Fibroblast of lung (primary cell): ENCODE data around the gene TIPIN. TPM values are rescaled to one million over a fixed set of nuclear protein-coding genes. Genes with fewer than 3 reads are reported as not detected.

Experiments used
- DNase-seq, 2 donors: peaks; one replicate each; pipeline versions ENCODE4 v3.0.0 to v3.0.0-alpha.2; 2010; ENCODE audit warnings: low read depth in 2 of 2
- H2AFZ ChIP-seq: 2 replicates; pipeline ENCODE4 v1.5.1; 2012; ENCODE audit warnings: low read length, control low read depth, inconsistent platforms
- H3K27ac ChIP-seq: 2 replicates; pipeline ENCODE4 v1.5.1; 2011; ENCODE audit warnings: low read length, control low read depth; ENCODE audit not compliant: insufficient read depth
- H3K27me3 ChIP-seq: 2 replicates; pipeline ENCODE4 v1.5.1; 2011; ENCODE audit warnings: mild to moderate bottlenecking, low read length; ENCODE audit not compliant: control insufficient read depth, insufficient read depth
- H3K36me3 ChIP-seq: 2 replicates; pipeline ENCODE4 v1.5.1; 2011; ENCODE audit warnings: low read length; ENCODE audit not compliant: control insufficient read depth, insufficient read depth
- H3K4me1 ChIP-seq: 2 replicates; pipeline ENCODE4 v1.5.1; 2011; ENCODE audit warnings: low read length; ENCODE audit not compliant: control insufficient read depth, insufficient read depth; ENCODE audit errors: extremely low read depth
- H3K4me2 ChIP-seq: 2 replicates; pipeline ENCODE4 v1.5.1; 2011; ENCODE audit warnings: low read length, control low read depth; ENCODE audit not compliant: insufficient read depth; ENCODE audit errors: extremely low read depth
- H3K4me3 ChIP-seq, 4 experiments: fragments of 200-600 bp in 1 of 4; sonication (generic) in 1 of 4; replicated peaks in 1 of 4; 2 replicates each; pipeline ENCODE4 v1.5.1; 2011 to 2016; ENCODE audit warnings: low read length in 4 of 4, low read depth in 3 of 4, mild to moderate bottlenecking in 3 of 4, control low read depth in 2 of 4, inconsistent platforms in 1 of 4, mixed read lengths in 1 of 4; ENCODE audit not compliant: insufficient read depth in 1 of 4; ENCODE audit errors: control extremely low read depth in 1 of 4
- H3K79me2 ChIP-seq: 2 replicates; pipeline ENCODE4 v1.5.1; 2012; ENCODE audit warnings: mild to moderate bottlenecking, low read length, inconsistent platforms; ENCODE audit not compliant: control insufficient read depth, insufficient read depth
- H3K9ac ChIP-seq: 2 replicates; pipeline ENCODE4 v1.5.1; 2011; ENCODE audit warnings: mild to moderate bottlenecking, low read length, control low read depth; ENCODE audit not compliant: insufficient read depth
- H3K9me3 ChIP-seq: 2 replicates; pipeline ENCODE4 v1.5.1; 2012; ENCODE audit warnings: low read depth, low read length; ENCODE audit not compliant: control insufficient read depth, insufficient read depth
- H4K20me1 ChIP-seq: 2 replicates; pipeline ENCODE4 v1.5.1; 2011; ENCODE audit warnings: low read length; ENCODE audit not compliant: control insufficient read depth, insufficient read depth; ENCODE audit errors: extremely low read depth
- EZH2 ChIP-seq: IDR thresholded peaks from 2 replicates; pipeline ENCODE4 v1.5.1; 2012; ENCODE audit warnings: low read length, control low read depth, mild to moderate bottlenecking; ENCODE audit errors: missing control alignments
- polyA plus RNA-seq, 2 donors: library from polyadenylated mRNA; depleted of rRNA in 1 of 2; stranded (reverse) in 1 of 2; unstranded in 1 of 2; fragments of >200 nt; gene quantifications; 2 replicates each; pipeline ENCODE4 v1.2.1, GENCODE V29; 2011 to 2012; ENCODE audit warnings: missing spikeins in 1 of 2
- total RNA-seq: library from RNA; depleted of rRNA; stranded (reverse); fragments of >200 nt; gene quantifications from 2 replicates; pipeline ENCODE4 v1.2.1, GENCODE V29; 2014
- TF ChIP-seq, protein P1 (sequence below), 2 donors: IDR thresholded peaks in 1 of 2; conservative IDR thresholded peaks in 1 of 2; 1 replicate in 1 of 2; 2 replicates in 1 of 2; pipeline ENCODE4 v1.5.1; 2011 to 2012; ENCODE audit warnings: low read length in 2 of 2, control low read depth in 1 of 2, inconsistent platforms in 1 of 2, low read depth in 1 of 2, mild to moderate bottlenecking in 1 of 2

Gene TIPIN
- total and polyA plus RNA-seq, 2 donors (not counting 1 experiment from before 2014, with no cell fraction given): 12.6 to 14.5 TPM

DNA sequence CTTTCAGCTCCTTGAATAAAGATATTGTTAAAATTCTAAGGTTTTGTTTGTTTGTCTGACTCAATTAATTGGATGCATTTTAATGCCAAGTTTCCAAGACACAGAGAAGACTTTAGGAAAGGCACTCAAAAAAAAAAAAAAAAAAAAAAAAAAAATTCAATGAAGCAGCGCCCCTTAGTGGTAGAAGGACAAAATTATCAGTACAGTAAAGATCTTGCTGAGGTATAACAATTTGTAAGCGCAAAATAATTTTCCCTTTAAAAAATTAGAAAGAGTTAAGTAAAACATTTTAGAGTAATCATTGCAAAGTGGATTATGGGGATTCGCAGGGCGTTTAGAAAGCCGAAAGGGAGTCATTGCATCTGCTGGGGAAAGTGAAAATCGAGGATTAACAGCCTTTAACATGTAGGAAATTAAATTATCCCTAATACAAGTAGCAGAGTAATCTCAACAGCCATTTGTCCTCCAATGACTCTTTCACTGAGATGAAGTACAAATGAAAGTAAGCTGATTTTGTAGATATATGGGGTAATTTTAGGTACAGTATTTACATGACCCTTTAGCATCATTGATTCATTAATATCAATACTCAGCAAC lies 68.9 kb downstream of the TIPIN start:
- no peaks in the 10 kb centered on the region for H3K27me3 ChIP-seq
- H3K27ac ChIP-seq: no peak overlapping the region
- no peak for TF ChIP-seq EZH2
- TF ChIP-seq, protein P1, sequence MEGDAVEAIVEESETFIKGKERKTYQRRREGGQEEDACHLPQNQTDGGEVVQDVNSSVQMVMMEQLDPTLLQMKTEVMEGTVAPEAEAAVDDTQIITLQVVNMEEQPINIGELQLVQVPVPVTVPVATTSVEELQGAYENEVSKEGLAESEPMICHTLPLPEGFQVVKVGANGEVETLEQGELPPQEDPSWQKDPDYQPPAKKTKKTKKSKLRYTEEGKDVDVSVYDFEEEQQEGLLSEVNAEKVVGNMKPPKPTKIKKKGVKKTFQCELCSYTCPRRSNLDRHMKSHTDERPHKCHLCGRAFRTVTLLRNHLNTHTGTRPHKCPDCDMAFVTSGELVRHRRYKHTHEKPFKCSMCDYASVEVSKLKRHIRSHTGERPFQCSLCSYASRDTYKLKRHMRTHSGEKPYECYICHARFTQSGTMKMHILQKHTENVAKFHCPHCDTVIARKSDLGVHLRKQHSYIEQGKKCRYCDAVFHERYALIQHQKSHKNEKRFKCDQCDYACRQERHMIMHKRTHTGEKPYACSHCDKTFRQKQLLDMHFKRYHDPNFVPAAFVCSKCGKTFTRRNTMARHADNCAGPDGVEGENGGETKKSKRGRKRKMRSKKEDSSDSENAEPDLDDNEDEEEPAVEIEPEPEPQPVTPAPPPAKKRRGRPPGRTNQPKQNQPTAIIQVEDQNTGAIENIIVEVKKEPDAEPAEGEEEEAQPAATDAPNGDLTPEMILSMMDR (conservative IDR thresholded peaks at IDR 0.05 in 1 of 2, IDR thresholded peaks at IDR 0.05 in 1 of 2; ENCODE audit: low read depth in 1 of 2, low read length in 2 of 2): peak in 1 of 2 donors; percentile 49
- no peak overlapping the region for H3K4me3 ChIP-seq
- peaks cover 4% of the 10 kb centered on the region for H3K4me1 ChIP-seq
- DNase-seq: peak in 1 of 2 donors; percentile 50
- no peaks in the 10 kb centered on the region for H3K9me3 ChIP-seq
- H3K36me3 ChIP-seq: no peaks in the 10 kb centered on the region
- H4K20me1 ChIP-seq: no peaks in the 10 kb centered on the region
- H3K9ac ChIP-seq: no peak overlapping the region
- no peak overlapping the region for H3K4me2 ChIP-seq
- no peaks in the 10 kb centered on the region for H3K79me2 ChIP-seq
- H2AFZ ChIP-seq: no peak overlapping the region

Other genes starting within 250 kb of the TIPIN start
- gene MEGF11, start 102.9 kb downstream of the TIPIN start, total RNA-seq: under 0.01 TPM in 1 of 2 replicates, not detected in the other
- not detected in 2 replicates for gene MEGF11, start 102.9 kb downstream of the TIPIN start, polyA plus RNA-seq
- gene DIS3L, start 63.1 kb downstream of the TIPIN start, total RNA-seq: 25.1 and 25.7 TPM in 2 replicates
- 11.2 and 14.3 TPM in 2 replicates for gene DIS3L, start 63.1 kb downstream of the TIPIN start, polyA plus RNA-seq
- gene MAP2K1, start 30.2 kb upstream of the TIPIN start, total RNA-seq: 26.2 and 32.9 TPM in 2 replicates
- 37.5 and 40.0 TPM in 2 replicates for gene MAP2K1, start 30.2 kb upstream of the TIPIN start, polyA plus RNA-seq
- gene SNAPC5, start 141.1 kb upstream of the TIPIN start, total RNA-seq: 28.6 and 36.5 TPM in 2 replicates
- gene SNAPC5, start 141.1 kb upstream of the TIPIN start, polyA plus RNA-seq: 40.3 and 48.2 TPM in 2 replicates
- 1,689 and 2,458 TPM in 2 replicates for gene RPL4, start 148.2 kb upstream of the TIPIN start, total RNA-seq
- 3,360 and 3,456 TPM in 2 replicates for gene RPL4, start 148.2 kb upstream of the TIPIN start, polyA plus RNA-seq
- gene ZWILCH, start 148.6 kb upstream of the TIPIN start, total RNA-seq: 11.6 and 14.5 TPM in 2 replicates
- 25.4 and 27.2 TPM in 2 replicates for gene ZWILCH, start 148.6 kb upstream of the TIPIN start, polyA plus RNA-seq
- 0.26 and 0.66 TPM in 2 replicates for gene LCTL, start 209.3 kb upstream of the TIPIN start, total RNA-seq
- gene LCTL, start 209.3 kb upstream of the TIPIN start, polyA plus RNA-seq: 0.96 and 1.3 TPM in 2 replicates